Mesendoderm (in vitro differentiated cells): ENCODE data around the gene NCR3LG1.

Source experiments
- DNase-seq: peaks from one replicate; pipeline ENCODE4 v3.0.0; 2013
- H2AK5ac ChIP-seq: 2 replicates; pipeline ENCODE4 v1.6.1; 2013; ENCODE audit warnings: low read length, inconsistent platforms
- H2BK120ac ChIP-seq: 2 replicates; pipeline ENCODE4 v1.6.1; 2013; ENCODE audit warnings: low read depth, mild to moderate bottlenecking, low read length, moderate library complexity, mixed read lengths
- H2BK15ac ChIP-seq: replicated peaks from 2 replicates; pipeline ENCODE4 v1.6.1; 2013; ENCODE audit warnings: low read depth, mild to moderate bottlenecking, moderate library complexity
- H2BK5ac ChIP-seq: 2 replicates; pipeline ENCODE4 v1.6.1; 2013; ENCODE audit warnings: low read length, inconsistent platforms
- H3K18ac ChIP-seq: 2 replicates; pipeline ENCODE4 v1.6.1; 2013; ENCODE audit warnings: mild to moderate bottlenecking, low read length, mixed read lengths
- H3K23ac ChIP-seq: one replicate; pipeline ENCODE4 v1.6.1; 2013; ENCODE audit warnings: low read length
- H3K27ac ChIP-seq: 2 replicates; pipeline ENCODE4 v1.5.1; 2013; ENCODE audit warnings: low read depth, mild to moderate bottlenecking, inconsistent platforms, low read length, moderate library complexity
- H3K27me3 ChIP-seq: 2 replicates; pipeline ENCODE4 v1.6.1; 2013; ENCODE audit warnings: low read length, control low read depth, mild to moderate bottlenecking, inconsistent platforms; ENCODE audit not compliant: insufficient read depth, poor library complexity
- H3K36me3 ChIP-seq: 2 replicates; pipeline ENCODE4 v1.6.1; 2013; ENCODE audit warnings: low read length, inconsistent platforms; ENCODE audit not compliant: control insufficient read depth, insufficient read depth
- H3K4ac ChIP-seq: one replicate; pipeline ENCODE4 v1.6.1; 2013; ENCODE audit warnings: low read depth, mild to moderate bottlenecking, low read length, moderate library complexity
- H3K4me1 ChIP-seq: 2 replicates; pipeline ENCODE4 v1.6.1; 2013; ENCODE audit warnings: low read depth, low read length, inconsistent platforms; ENCODE audit not compliant: control insufficient read depth
- H3K4me2 ChIP-seq: 2 replicates; pipeline ENCODE4 v1.6.1; 2013; ENCODE audit warnings: low read length
- H3K4me3 ChIP-seq: 2 replicates; pipeline ENCODE4 v1.5.1; 2013; ENCODE audit warnings: mild to moderate bottlenecking, low read length
- H3K56ac ChIP-seq: one replicate; pipeline ENCODE4 v1.6.1; 2013; ENCODE audit warnings: low read length
- H3K79me1 ChIP-seq: 2 replicates; pipeline ENCODE4 v1.6.1; 2013; ENCODE audit warnings: low read length, inconsistent platforms
- H3K79me2 ChIP-seq: 2 replicates; pipeline ENCODE4 v1.6.1; 2013; ENCODE audit warnings: mild to moderate bottlenecking, low read length; ENCODE audit not compliant: control insufficient read depth, insufficient read depth
- H3K9ac ChIP-seq: 2 replicates; pipeline ENCODE4 v1.6.1; 2013; ENCODE audit warnings: low read length, inconsistent platforms
- H4K5ac ChIP-seq: one replicate; pipeline ENCODE4 v1.6.1; 2013; ENCODE audit warnings: low read length
- H4K8ac ChIP-seq: one replicate; pipeline ENCODE4 v1.6.1; 2013; ENCODE audit warnings: low read depth, mild to moderate bottlenecking, control low read depth, low read length, moderate library complexity
- WGBS: extraction: QIAGEN DNeasy Blood & Tissue Kit; methylation state at CpG from one replicate; pipeline ENCODE4 v1.1.7; 2013; ENCODE audit warnings: low lambda C conversion rate, missing lambda C conversion rate; ENCODE audit not compliant: insufficient coverage; ENCODE audit errors: extremely low coverage; 5-methylcytosine and 5-hydroxymethylcytosine counted together

Gene NCR3LG1

GRCh38 chr11:17366495-17366894, 14.9 kb downstream of the NCR3LG1 start:
- Histone ChIP-seq H3K4ac (no peak overlapping the region), H4K8ac (no peak overlapping the region), H3K4me2 (no peak overlapping the region), H2BK120ac (no peak overlapping the region), H3K56ac (no peak overlapping the region), H2BK15ac (no peak overlapping the region), H3K79me2 (no peaks in the 10 kb centered on the region), H3K18ac (no peak overlapping the region), H3K9ac (no peak overlapping the region), H3K27ac (no peak overlapping the region), H3K36me3 (no peaks in the 10 kb centered on the region), H3K4me1 (no peaks in the 10 kb centered on the region), H3K4me3 (no peak overlapping the region), H3K79me1 (no peaks in the 10 kb centered on the region), H2BK5ac (no peak overlapping the region), H4K5ac (no peak overlapping the region), H2AK5ac (no peak overlapping the region), H3K23ac (no peak overlapping the region), H3K27me3 (no peaks in the 10 kb centered on the region)
- no peak for DNase-seq
- WGBS = no CpG with 5 or more reads among the region's 1 CpG

DNA sequence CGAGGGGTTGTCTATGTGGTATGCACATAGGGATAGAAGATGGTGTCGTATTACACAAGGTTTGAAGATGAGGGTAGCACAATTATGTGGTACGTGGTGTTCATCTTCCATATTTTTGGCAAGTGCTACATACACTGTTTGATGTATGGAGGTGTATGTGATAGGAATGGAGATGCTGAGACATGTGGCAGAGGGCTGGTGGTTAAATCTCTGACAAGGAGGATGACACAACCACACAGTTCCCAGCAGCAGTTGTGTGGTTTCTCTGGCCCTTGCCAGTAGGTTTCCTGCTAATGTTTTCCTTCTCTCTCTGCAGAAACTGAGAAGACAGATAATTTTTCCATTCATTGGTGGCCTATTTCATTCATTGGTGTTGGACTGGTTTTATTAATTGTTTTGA, 17.0 kb downstream of the NCR3LG1 start:
- Histone ChIP-seq H3K18ac (no peak overlapping the region), H3K27me3 (no peaks in the 10 kb centered on the region), H3K79me2 (no peaks in the 10 kb centered on the region), H3K56ac (no peak overlapping the region), H3K9ac (no peak overlapping the region), H2BK120ac (no peak overlapping the region), H3K27ac (no peak overlapping the region), H4K8ac (no peak overlapping the region), H3K23ac (no peak overlapping the region), H3K36me3 (no peaks in the 10 kb centered on the region), H3K4me3 (no peak overlapping the region), H3K4me2 (no peak overlapping the region), H2AK5ac (no peak overlapping the region), H3K79me1 (no peaks in the 10 kb centered on the region), H4K5ac (no peak overlapping the region), H2BK15ac (no peak overlapping the region), H3K4me1 (no peaks in the 10 kb centered on the region), H2BK5ac (no peak overlapping the region), H3K4ac (no peak overlapping the region)
- WGBS = no CpG with 5 or more reads among the region's 3 CpGs
- no peak for DNase-seq

- no peak for DNase-seq
- H3K27me3 ChIP-seq = no peaks in the 10 kb centered on the region
- no peak overlapping the region for H3K4ac ChIP-seq
- no peak overlapping the region for H3K9ac ChIP-seq
- H4K8ac ChIP-seq = no peak overlapping the region
- no peaks in the 10 kb centered on the region for H3K36me3 ChIP-seq
- no peak overlapping the region for H3K23ac ChIP-seq
- H2BK5ac ChIP-seq = no peak overlapping the region
- H3K79me2 ChIP-seq = no peaks in the 10 kb centered on the region
- no peak overlapping the region for H3K4me2 ChIP-seq
- H2AK5ac ChIP-seq = no peak overlapping the region
- H4K5ac ChIP-seq = no peak overlapping the region
- H3K4me1 ChIP-seq = no peaks in the 10 kb centered on the region
- no peaks in the 10 kb centered on the region for H3K79me1 ChIP-seq
- no peak overlapping the region for H2BK15ac ChIP-seq
- no peak overlapping the region for H3K56ac ChIP-seq
- H2BK120ac ChIP-seq = no peak overlapping the region
- no peak overlapping the region for H3K27ac ChIP-seq
- H3K4me3 ChIP-seq = no peak overlapping the region
- H3K18ac ChIP-seq = no peak overlapping the region
Observed at GRCh38 chr11:17369094-17369493, 17.5 kb downstream of the NCR3LG1 start.

DNA sequence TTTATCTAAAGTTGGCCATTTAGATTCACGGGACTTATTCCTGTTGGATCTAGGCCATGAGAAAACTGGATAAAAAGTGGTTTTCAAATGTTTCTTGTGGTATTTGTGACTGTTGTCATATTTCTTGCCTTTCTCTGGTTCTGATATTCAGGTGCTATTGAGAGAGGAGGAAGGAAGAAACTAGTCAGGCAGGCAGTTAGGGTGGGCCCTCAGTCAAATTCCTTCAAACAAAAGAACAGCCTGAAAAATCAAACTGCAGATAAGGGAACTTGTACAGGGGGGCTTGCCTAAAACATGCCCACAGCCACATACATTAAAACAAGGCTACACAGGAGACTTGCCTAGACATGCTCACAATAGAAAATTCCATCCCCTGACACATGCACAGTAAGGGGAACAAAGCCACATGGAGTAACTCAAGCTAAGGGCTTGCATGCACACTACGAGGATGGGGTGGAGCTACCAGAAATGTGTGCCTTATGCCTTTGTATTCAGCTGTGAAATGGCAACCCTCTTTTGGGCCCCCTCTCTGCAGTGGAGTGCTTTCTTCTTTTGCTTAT, 18.2 kb downstream of the NCR3LG1 start:
- Histone ChIP-seq H3K56ac (no peak overlapping the region), H2BK120ac (no peak overlapping the region), H3K27ac (no peak overlapping the region), H3K79me2 (no peaks in the 10 kb centered on the region), H3K4me1 (no peaks in the 10 kb centered on the region), H4K8ac (no peak overlapping the region), H3K79me1 (no peaks in the 10 kb centered on the region), H2BK5ac (no peak overlapping the region), H3K4me3 (no peak overlapping the region), H3K9ac (no peak overlapping the region), H4K5ac (no peak overlapping the region), H3K4me2 (no peak overlapping the region), H3K27me3 (no peaks in the 10 kb centered on the region), H3K4ac (no peak overlapping the region), H3K36me3 (no peaks in the 10 kb centered on the region), H2BK15ac (no peak overlapping the region), H3K23ac (no peak overlapping the region), H2AK5ac (no peak overlapping the region), H3K18ac (no peak overlapping the region)
- WGBS = no CpG with 5 or more reads among the region's 2 CpGs
- DNase-seq = no peak

DNA sequence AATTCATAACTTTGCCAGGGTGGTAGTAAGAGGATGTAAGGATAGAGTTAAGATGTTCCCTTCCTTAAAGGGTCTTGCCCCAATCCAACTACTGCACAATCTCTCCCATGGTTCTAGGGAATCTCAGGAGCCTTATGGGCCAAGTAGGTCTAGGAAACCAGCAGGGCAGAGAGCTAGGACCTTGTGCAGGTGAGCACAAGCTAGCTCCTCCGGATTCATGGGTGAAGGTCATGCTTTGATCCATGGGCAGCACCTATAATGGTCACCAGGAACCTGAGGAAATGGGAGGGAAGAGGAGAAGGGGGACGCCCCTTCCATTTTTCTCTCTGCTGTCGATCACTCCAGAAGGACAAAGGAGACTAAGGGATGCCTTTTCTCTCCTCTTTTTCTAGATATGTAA, 20.0 kb downstream of the NCR3LG1 start:
- Histone ChIP-seq H3K27me3 (no peaks in the 10 kb centered on the region), H2BK120ac (no peak overlapping the region), H2BK5ac (no peak overlapping the region), H4K5ac (no peak overlapping the region), H3K79me2 (no peaks in the 10 kb centered on the region), H3K18ac (no peak overlapping the region), H3K36me3 (no peaks in the 10 kb centered on the region), H3K4me2 (no peak overlapping the region), H3K23ac (no peak overlapping the region), H3K27ac (no peak overlapping the region), H2AK5ac (no peak overlapping the region), H2BK15ac (no peak overlapping the region), H3K4ac (no peak overlapping the region), H3K4me1 (no peaks in the 10 kb centered on the region), H3K4me3 (peak overlapping the region; percentile 5), H4K8ac (no peak overlapping the region), H3K56ac (no peak overlapping the region), H3K79me1 (no peaks in the 10 kb centered on the region), H3K9ac (no peak overlapping the region)
- no CpG with 5 or more reads among the region's 3 CpGs for WGBS
- peak; percentile 56 for DNase-seq

DNA sequence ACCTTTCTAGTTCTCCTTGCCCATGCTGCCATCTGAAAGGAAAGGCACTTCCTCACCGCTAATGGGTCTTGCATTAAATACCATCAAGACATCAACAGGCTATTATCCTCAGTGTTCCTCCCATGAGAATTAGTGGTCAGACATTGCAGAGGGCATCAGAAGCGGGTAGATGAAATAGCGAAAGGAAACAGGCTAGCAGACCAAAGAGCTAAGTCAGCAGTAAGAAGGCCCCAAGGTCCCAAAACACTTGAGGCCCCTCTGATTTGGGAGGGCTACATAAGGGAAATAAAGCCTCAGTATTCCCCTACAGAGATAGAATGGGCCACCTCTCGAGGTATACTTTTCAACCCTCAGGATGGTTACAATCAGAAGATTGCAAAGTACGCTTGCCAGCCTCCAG, 23.9 kb downstream of the NCR3LG1 start:
- no CpG with 5 or more reads among the region's 5 CpGs for WGBS
- H2BK5ac ChIP-seq = no peak overlapping the region
- H3K4me1 ChIP-seq = no peaks in the 10 kb centered on the region
- H3K23ac ChIP-seq = no peak overlapping the region
- no peak overlapping the region for H3K18ac ChIP-seq
- no peak overlapping the region for H2BK15ac ChIP-seq
- no peaks in the 10 kb centered on the region for H3K36me3 ChIP-seq
- DNase-seq = no peak
- no peaks in the 10 kb centered on the region for H3K79me2 ChIP-seq
- no peak overlapping the region for H3K56ac ChIP-seq
- no peak overlapping the region for H4K8ac ChIP-seq
- H2BK120ac ChIP-seq = no peak overlapping the region
- H3K27me3 ChIP-seq = no peaks in the 10 kb centered on the region
- H3K79me1 ChIP-seq = no peaks in the 10 kb centered on the region
- H3K27ac ChIP-seq = no peak overlapping the region
- H3K9ac ChIP-seq = no peak overlapping the region
- H3K4ac ChIP-seq = no peak overlapping the region
- no peak overlapping the region for H3K4me3 ChIP-seq
- H2AK5ac ChIP-seq = no peak overlapping the region
- H4K5ac ChIP-seq = no peak overlapping the region
- no peak overlapping the region for H3K4me2 ChIP-seq
